Measurements from ENCODE around the gene ZNF396.

GRCh38 chr18:35408843-35409261 is 31.7 kb upstream of the ZNF396 start:
- TF ChIP-seq CTCF (IDR thresholded peaks at IDR 0.05): no peak
- TF ChIP-seq EZH2 (IDR thresholded peaks at IDR 0.05; ENCODE audit: borderline replicate concordance, insufficient read depth, low read depth, low read length, poor library complexity, severe bottlenecking): no peak

All from B cell (primary cell).